ENCODE measurements around the gene NTN5.

Gene NTN5

GRCh38 chr19:48716562-48717291 is 43.9 kb upstream of the NTN5 start:
- no peak for TF ChIP-seq CTCF (IDR thresholded peaks at IDR 0.05)

- TF ChIP-seq CTCF (IDR thresholded peaks at IDR 0.05), result no peak
Observed at GRCh38 chr19:48715681-48716171, 42.9 kb upstream of the NTN5 start.

- TF ChIP-seq CTCF (IDR thresholded peaks at IDR 0.05), result no peak
Observed at GRCh38 chr19:48714759-48715675, 42.2 kb upstream of the NTN5 start.

GRCh38 chr19:48713864-48714755 is 41.3 kb upstream of the NTN5 start:
- TF ChIP-seq CTCF (IDR thresholded peaks at IDR 0.05), result no peak

- TF ChIP-seq CTCF (IDR thresholded peaks at IDR 0.05), result no peak
Observed at GRCh38 chr19:48713041-48713863, 40.4 kb upstream of the NTN5 start.

GRCh38 chr19:48711106-48711662 is 38.4 kb upstream of the NTN5 start:
- TF ChIP-seq CTCF (IDR thresholded peaks at IDR 0.05), result no peak
